T-helper 2 cell treated with Interferon-gamma antibody and Interleukin-4, amounts not matched to agents 100 ng/mL and 5 ng/mL, for 36 hours (primary cell): ENCODE data around the gene FYN. TPM values are rescaled to one million over a fixed set of nuclear protein-coding genes. Genes with fewer than 3 reads are reported as not detected.

Experiments
- intact Hi-C: fragments of 100-400 bp; cut with micrococcal nuclease; formaldehyde crosslinking; loops from one replicate; pipeline ENCODE4 v1.15.1; 2023
- total RNA-seq: library from RNA; stranded (reverse); gene quantifications from 2 replicates; pipeline ENCODE4 v1.2.3, GENCODE V29; 2022

FYN gene
- total RNA-seq, 1 donor from 2014 or later: 125 TPM

GRCh38 chr6:111854683-111855082 lies 18.6 kb downstream of the FYN start:
- intact Hi-C loops: loop anchor here (5.0 kb wide), 1 partner anchor 188 kb away; no protein-coding TSS in a partner anchor

GRCh38 chr6:111852725-111853124 lies 20.5 kb downstream of the FYN start:
- intact Hi-C loops: loop anchor here (5.0 kb wide), 1 partner anchor 190 kb away; no protein-coding TSS in a partner anchor

- intact Hi-C loops: loop anchor here (5.0 kb wide), 1 partner anchor 192 kb away; no protein-coding TSS in a partner anchor
Observed at GRCh38 chr6:111850295-111850937, 22.8 kb downstream of the FYN start.

- intact Hi-C loops: loop anchor here (10.0 kb wide), 2 partner anchors 146 to 364 kb away; partner anchors contain the start of gene REV3L
Observed at GRCh38 chr6:111849298-111849697, 24.0 kb downstream of the FYN start.

GRCh38 chr6:111848262-111848812 lies 24.9 kb downstream of the FYN start:
- intact Hi-C loops: loop anchor here (10.0 kb wide), 2 partner anchors 146 to 364 kb away; partner anchors contain the start of gene REV3L

GRCh38 chr6:111846492-111847409 lies 26.5 kb downstream of the FYN start:
- intact Hi-C loops: loop anchor here (1.0 to 10.0 kb wide), 4 partner anchors 8 to 362 kb away; partner anchors contain the start of gene REV3L

GRCh38 chr6:111846066-111846465 lies 27.2 kb downstream of the FYN start:
- intact Hi-C loops: loop anchor here (1.0 to 10.0 kb wide), 4 partner anchors 8 to 361 kb away; partner anchors contain the start of gene REV3L

GRCh38 chr6:111845441-111845871 lies 27.8 kb downstream of the FYN start:
- intact Hi-C loops: loop anchor here (10.0 kb wide), 2 partner anchors 149 to 361 kb away; partner anchors contain the start of gene REV3L

- intact Hi-C loops: loop anchor here (10.0 kb wide), 2 partner anchors 150 to 360 kb away; partner anchors contain the start of gene REV3L
Observed at GRCh38 chr6:111844921-111845320, 28.3 kb downstream of the FYN start.

- intact Hi-C loops: loop anchor here (10.0 kb wide), 2 partner anchors 150 to 360 kb away; partner anchors contain the start of gene REV3L
Observed at GRCh38 chr6:111844376-111844775, 28.9 kb downstream of the FYN start.

- intact Hi-C loops: loop anchor here (1.0 to 10.0 kb wide), 3 partner anchors 28 to 359 kb away; partner anchors contain the start of gene REV3L
Observed at GRCh38 chr6:111843347-111844147, 29.7 kb downstream of the FYN start.

GRCh38 chr6:111842891-111843290 lies 30.4 kb downstream of the FYN start:
- intact Hi-C loops: loop anchor here (1.0 to 10.0 kb wide), 3 partner anchors 28 to 358 kb away; partner anchors contain the start of gene REV3L

- intact Hi-C loops: loop anchor here (10.0 kb wide), 2 partner anchors 152 to 358 kb away; partner anchors contain the start of gene REV3L
Observed at GRCh38 chr6:111842271-111842822, 30.9 kb downstream of the FYN start.

GRCh38 chr6:111841822-111842221 lies 31.4 kb downstream of the FYN start:
- intact Hi-C loops: loop anchor here (10.0 kb wide), 2 partner anchors 153 to 357 kb away; partner anchors contain the start of gene REV3L

- intact Hi-C loops: loop anchor here (10.0 kb wide), 2 partner anchors 154 to 356 kb away; partner anchors contain the start of gene REV3L
Observed at GRCh38 chr6:111840803-111841202, 32.4 kb downstream of the FYN start.

GRCh38 chr6:111838749-111839484 lies 34.3 kb downstream of the FYN start:
- intact Hi-C loops: loop anchor here (1.0 to 5.0 kb wide), 4 partner anchors 7 to 188 kb away; no protein-coding TSS in a partner anchor

- intact Hi-C loops: loop anchor here (1.0 to 5.0 kb wide), 7 partner anchors 8 to 189 kb away; no protein-coding TSS in a partner anchor
Observed at GRCh38 chr6:111837641-111838500, 35.4 kb downstream of the FYN start.

GRCh38 chr6:111837007-111837406 lies 36.2 kb downstream of the FYN start:
- intact Hi-C loops: loop anchor here (1.0 to 5.0 kb wide), 4 partner anchors 27 to 190 kb away; no protein-coding TSS in a partner anchor
